SH-SY5Y (cell line): ENCODE results near the gene CDK10.

Source experiments
- GATA2 ChIP-seq: IDR thresholded peaks from 2 replicates; pipeline ENCODE4 v1.6.1; 2011; ENCODE audit warnings: mild to moderate bottlenecking, low read depth, low read length
- GATA3 ChIP-seq: IDR thresholded peaks from 2 replicates; pipeline ENCODE4 v1.6.1; 2011; ENCODE audit warnings: low read depth, mild to moderate bottlenecking, low read length, moderate library complexity

Gene CDK10

GRCh38 chr16:89730610-89731234 is 44.2 kb downstream of the CDK10 start:
- TF ChIP-seq GATA3, result no peak
- no peak for TF ChIP-seq GATA2

- TF ChIP-seq GATA2 (no peak), GATA3 (no peak)
Measured at GRCh38 chr16:89732142-89732917, 45.8 kb downstream of the CDK10 start.

GRCh38 chr16:89732918-89733242 is 46.4 kb downstream of the CDK10 start:
- no peak for TF ChIP-seq GATA2
- TF ChIP-seq GATA3, result no peak

- no peak for TF ChIP-seq GATA3
- no peak for TF ChIP-seq GATA2
Measured at GRCh38 chr16:89733322-89733721, 46.8 kb downstream of the CDK10 start.

- TF ChIP-seq GATA3 (no peak), GATA2 (no peak)
Measured at GRCh38 chr16:89733792-89734191, 47.3 kb downstream of the CDK10 start.

GRCh38 chr16:89736554-89736953 is 50.1 kb downstream of the CDK10 start:
- TF ChIP-seq GATA2 (no peak), GATA3 (no peak)

- no peak for TF ChIP-seq GATA3
- no peak for TF ChIP-seq GATA2
Measured at GRCh38 chr16:89737341-89738071, 51.0 kb downstream of the CDK10 start.

- TF ChIP-seq GATA3 (no peak), GATA2 (no peak)
Measured at GRCh38 chr16:89738072-89738377, 51.5 kb downstream of the CDK10 start.

- no peak for TF ChIP-seq GATA3
- TF ChIP-seq GATA2, result no peak
Measured at GRCh38 chr16:89738538-89739317, 52.2 kb downstream of the CDK10 start.

- TF ChIP-seq GATA3 (no peak), GATA2 (no peak)
Measured at GRCh38 chr16:89739383-89739782, 52.9 kb downstream of the CDK10 start.

GRCh38 chr16:89741342-89742014 is 55.0 kb downstream of the CDK10 start:
- TF ChIP-seq GATA3, result no peak
- TF ChIP-seq GATA2, result no peak

GRCh38 chr16:89742948-89743347 is 56.5 kb downstream of the CDK10 start:
- TF ChIP-seq GATA2 (no peak), GATA3 (no peak)

GRCh38 chr16:89744813-89745212 is 58.3 kb downstream of the CDK10 start:
- no peak for TF ChIP-seq GATA2
- TF ChIP-seq GATA3, result no peak
